ENCODE data around the gene ZNF79.
"Not testable (repeated sequence)": the region's sequence is repeated elsewhere in the genome, so short reads cannot be mapped to it uniquely, and the experiment has no call there.

Gene ZNF79

GRCh38 chr9:127458921-127459320 lies 34.7 kb downstream of the ZNF79 start:
- no peak for DNase-seq

GRCh38 chr9:127463382-127463781 lies 39.2 kb downstream of the ZNF79 start:
- no peak for DNase-seq

- no peak for DNase-seq
Observed at GRCh38 chr9:127463911-127464310, 39.7 kb downstream of the ZNF79 start.

- DNase-seq: not testable (repeated sequence)
Observed at GRCh38 chr9:127466407-127466917, 42.3 kb downstream of the ZNF79 start.

- DNase-seq: no peak
Observed at GRCh38 chr9:127467621-127468020, 43.4 kb downstream of the ZNF79 start.

- DNase-seq: no peak
Observed at GRCh38 chr9:127470662-127471061, 46.5 kb downstream of the ZNF79 start.

- DNase-seq: no peak
Observed at GRCh38 chr9:127473501-127473900, 49.3 kb downstream of the ZNF79 start.

- DNase-seq: no peak
Observed at GRCh38 chr9:127473932-127474331, 49.8 kb downstream of the ZNF79 start.

GRCh38 chr9:127474592-127474991 lies 50.4 kb downstream of the ZNF79 start:
- no peak for DNase-seq

GRCh38 chr9:127479507-127480081 lies 55.4 kb downstream of the ZNF79 start:
- DNase-seq: no peak

GRCh38 chr9:127482662-127483061 lies 58.5 kb downstream of the ZNF79 start:
- no peak for DNase-seq

GRCh38 chr9:127485995-127486394 lies 61.8 kb downstream of the ZNF79 start:
- DNase-seq: no peak

- DNase-seq: no peak
Observed at GRCh38 chr9:127488946-127489345, 64.8 kb downstream of the ZNF79 start.

- DNase-seq: no peak
Observed at GRCh38 chr9:127489471-127490115, 65.4 kb downstream of the ZNF79 start.

GRCh38 chr9:127490535-127491230 lies 66.5 kb downstream of the ZNF79 start:
- no peak for DNase-seq

- no peak for DNase-seq
Observed at GRCh38 chr9:127491516-127491915, 67.3 kb downstream of the ZNF79 start.

- DNase-seq: no peak
Observed at GRCh38 chr9:127492616-127493015, 68.4 kb downstream of the ZNF79 start.

- DNase-seq: no peak
Observed at GRCh38 chr9:127493592-127494303, 69.6 kb downstream of the ZNF79 start.

GRCh38 chr9:127494304-127494702 lies 70.1 kb downstream of the ZNF79 start:
- no peak for DNase-seq

Data from CD4-positive, alpha-beta T cell treated with Interleukin-12 subunit alpha and Interleukin-12 subunit beta, for 1 hour (primary cell).